H1 (cell line): ENCODE data around the gene INO80C. TPM values are rescaled to one million over a fixed set of nuclear protein-coding genes. Genes with fewer than 3 reads are reported as not detected.
A peak's percentile ranks its signal among the peaks of the same experiment; 100 is the strongest.

Experiments used
- CTCF ChIA-PET: fragments of 300-600 bp; sonication (Branson Sonifier 250); formaldehyde crosslinking; loops from one replicate; lab custom pipeline; 2021; ENCODE audit not compliant: partially characterized antibody; lab: Charles Lee
- POLR2A ChIA-PET: fragments of 300-600 bp; sonication (Branson Sonifier 250); formaldehyde crosslinking; loops from one replicate; lab custom pipeline; 2021; ENCODE audit warnings: inconsistent platforms; ENCODE audit not compliant: partially characterized antibody; lab: Charles Lee
- DNase-seq, 2 experiments: peaks; one replicate each; pipeline versions ENCODE4 v3.0.0 to v3.0.0-alpha.2; 2010 to 2022; ENCODE audit warnings: low spot score in 2 of 2, low read depth in 1 of 2, mixed read lengths in 1 of 2
- FAIRE-seq: peaks from 2 replicates; lab custom pipeline; 2011; peaks lifted over from hg19 to GRCh38; lab: Jason Lieb, UNC
- H2AFZ ChIP-seq: 2 replicates; pipeline ENCODE4 v1.8.1; 2012; ENCODE audit warnings: low read length, inconsistent platforms
- H2AK5ac ChIP-seq: 2 replicates; pipeline ENCODE4 v1.6.1; 2013; ENCODE audit warnings: low read depth, low read length
- H2BK120ac ChIP-seq: replicated peaks from 2 replicates; pipeline ENCODE3; 2013; ENCODE audit warnings: low read depth, low read length, inconsistent platforms
- H2BK12ac ChIP-seq: 2 replicates; pipeline ENCODE4 v1.6.1; 2013; ENCODE audit warnings: low read depth, low read length
- H2BK15ac ChIP-seq: 2 replicates; pipeline ENCODE4 v1.6.1; 2013; ENCODE audit warnings: low read length
- H2BK20ac ChIP-seq: 2 replicates; pipeline ENCODE4 v1.6.1; 2013; ENCODE audit warnings: low read length
- H2BK5ac ChIP-seq: 2 replicates; pipeline ENCODE4 v1.6.1; 2013; ENCODE audit warnings: low read depth, low read length
- H3K14ac ChIP-seq: 2 replicates; pipeline ENCODE4 v1.6.1; 2013; ENCODE audit warnings: inconsistent platforms; ENCODE audit not compliant: insufficient read length
- H3K18ac ChIP-seq: 2 replicates; pipeline ENCODE4 v1.6.1; 2013; ENCODE audit warnings: low read length; ENCODE audit errors: extremely low read depth
- H3K23ac ChIP-seq: 2 replicates; pipeline ENCODE4 v1.6.1; 2013; ENCODE audit warnings: inconsistent platforms; ENCODE audit not compliant: insufficient read length
- H3K23me2 ChIP-seq: 2 replicates; pipeline ENCODE4 v1.6.1; 2013; ENCODE audit warnings: low read depth, low read length
- H3K27ac ChIP-seq: 2 replicates; pipeline ENCODE4 v1.6.1; 2011; ENCODE audit warnings: low read depth, low read length, inconsistent platforms
- H3K27me3 ChIP-seq, 4 experiments: replicated peaks in 1 of 4; 1 replicate in 1 of 4; 2 replicates in 3 of 4; pipeline versions ENCODE4 v1.6.1 to v1.8.1; 2011 to 2013; ENCODE audit warnings: low read length in 3 of 4, mild to moderate bottlenecking in 3 of 4, inconsistent platforms in 2 of 4, mixed read lengths in 2 of 4, moderate library complexity in 1 of 4; ENCODE audit not compliant: control insufficient read depth in 3 of 4, insufficient read depth in 3 of 4; ENCODE audit errors: extremely low read depth in 1 of 4
- H3K36me3 ChIP-seq, 4 experiments: 2 replicates each; pipeline versions ENCODE4 v1.6.1 to v1.8.1; 2011 to 2013; ENCODE audit warnings: mild to moderate bottlenecking in 4 of 4, low read length in 3 of 4, moderate library complexity in 2 of 4, control low read depth in 1 of 4, inconsistent platforms in 1 of 4; ENCODE audit not compliant: insufficient read depth in 4 of 4, control insufficient read depth in 2 of 4
- H3K4ac ChIP-seq: replicated peaks from 2 replicates; pipeline ENCODE3; 2013; ENCODE audit warnings: low read length, low read depth, mixed read lengths, inconsistent platforms; ENCODE audit not compliant: insufficient read length
- H3K4me1 ChIP-seq, 4 experiments: replicated peaks in 1 of 4; 1 replicate in 1 of 4; 2 replicates in 3 of 4; pipeline versions ENCODE4 v1.6.1 to v1.8.1; 2011 to 2013; ENCODE audit warnings: low read length in 3 of 4, inconsistent platforms in 2 of 4, mixed read lengths in 1 of 4; ENCODE audit not compliant: insufficient read depth in 4 of 4, control insufficient read depth in 3 of 4
- H3K4me2 ChIP-seq, 2 experiments: 2 replicates each; pipeline versions ENCODE4 v1.6.1 to v1.8.1; 2011 to 2013; ENCODE audit warnings: low read depth in 2 of 2, low read length in 2 of 2, control low read depth in 1 of 2, inconsistent platforms in 1 of 2, mild to moderate bottlenecking in 1 of 2; ENCODE audit not compliant: insufficient read depth in 1 of 2
- H3K4me3 ChIP-seq, 4 experiments: fragments of 200-600, 300-600 bp in 1 of 4; sonication (generic), shearing (Covaris generic), sonication (Bioruptor Twin) in 1 of 4; 2 replicates each; pipeline versions ENCODE4 v1.5.1 to v1.8.1; 2011 to 2016; ENCODE audit warnings: low read length in 4 of 4, low read depth in 3 of 4, control low read depth in 2 of 4, inconsistent platforms in 2 of 4, mild to moderate bottlenecking in 2 of 4, mixed read lengths in 1 of 4, moderate library complexity in 1 of 4; ENCODE audit not compliant: insufficient read depth in 2 of 4; ENCODE audit errors: extremely low read depth in 1 of 4
- H3K56ac ChIP-seq: replicated peaks from 2 replicates; pipeline ENCODE3; 2013; ENCODE audit warnings: low read depth, mild to moderate bottlenecking, mixed read lengths, low read length, inconsistent platforms; ENCODE audit not compliant: insufficient read length
- H3K79me1 ChIP-seq: 2 replicates; pipeline ENCODE4 v1.6.1; 2013; ENCODE audit warnings: low read depth, low read length, control low read depth
- H3K79me2 ChIP-seq, 2 experiments: 2 replicates each; pipeline versions ENCODE4 v1.6.1 to v1.8.1; 2012 to 2013; ENCODE audit warnings: low read length in 2 of 2, mild to moderate bottlenecking in 2 of 2, inconsistent platforms in 1 of 2; ENCODE audit not compliant: insufficient read depth in 2 of 2, control insufficient read depth in 1 of 2
- H3K9ac ChIP-seq, 4 experiments: replicated peaks in 1 of 4; 1 replicate in 1 of 4; 2 replicates in 3 of 4; pipeline versions ENCODE4 v1.6.1 to v1.8.1; 2011 to 2013; ENCODE audit warnings: low read depth in 3 of 4, low read length in 3 of 4, control low read depth in 2 of 4, mild to moderate bottlenecking in 2 of 4, moderate library complexity in 2 of 4, inconsistent platforms in 1 of 4; ENCODE audit errors: extremely low read depth in 1 of 4
- H3K9me3 ChIP-seq, 2 experiments: 2 replicates each; pipeline versions ENCODE4 v1.6.1 to v1.8.1; 2012 to 2013; ENCODE audit warnings: mild to moderate bottlenecking in 2 of 2, moderate library complexity in 2 of 2, control low read depth in 1 of 2, inconsistent platforms in 1 of 2, low read depth in 1 of 2, low read length in 1 of 2, mixed read lengths in 1 of 2; ENCODE audit not compliant: insufficient read depth in 2 of 2
- H4K20me1 ChIP-seq, 2 experiments: replicated peaks in 1 of 2; 2 replicates each; pipeline versions ENCODE3 to v1.8.1; 2011 to 2013; ENCODE audit warnings: inconsistent platforms in 2 of 2, low read length in 2 of 2, mild to moderate bottlenecking in 1 of 2; ENCODE audit not compliant: insufficient read depth in 2 of 2, control insufficient read depth in 1 of 2
- H4K5ac ChIP-seq: 2 replicates; pipeline ENCODE4 v1.6.1; 2013; ENCODE audit warnings: low read length, low read depth, mixed read lengths, inconsistent platforms; ENCODE audit not compliant: insufficient read length
- H4K8ac ChIP-seq: 2 replicates; pipeline ENCODE4 v1.8.0; 2013; ENCODE audit warnings: mild to moderate bottlenecking, moderate library complexity, low read length, inconsistent platforms; ENCODE audit not compliant: insufficient read depth; ENCODE audit errors: extremely low read depth
- H4K91ac ChIP-seq: replicated peaks from 2 replicates; pipeline ENCODE3; 2013; ENCODE audit warnings: low read length, mixed read lengths, inconsistent platforms; ENCODE audit not compliant: insufficient read length
- BACH1 ChIP-seq: IDR thresholded peaks from 2 replicates; pipeline ENCODE4 v1.6.1; 2012; ENCODE audit warnings: low read length, improper control_type of control experiment
- CHD1 ChIP-seq: IDR thresholded peaks from 2 replicates; pipeline ENCODE4 v1.6.1; 2012; ENCODE audit warnings: low read depth, low read length, improper control_type of control experiment
- JUN ChIP-seq: IDR thresholded peaks from 2 replicates; pipeline ENCODE4 v1.6.1; 2011; ENCODE audit warnings: low read depth, mild to moderate bottlenecking, improper control_type of control experiment, low read length
- RFX5 ChIP-seq: IDR thresholded peaks from 2 replicates; pipeline ENCODE4 v1.6.1; 2011; ENCODE audit warnings: low read depth, low read length, improper control_type of control experiment, borderline replicate concordance
- RNF2 ChIP-seq: fragments of 200-900, 300-1000 bp; sonication (generic); IDR thresholded peaks from 2 replicates; pipeline ENCODE4 v1.7.1; 2016; ENCODE audit warnings: borderline replicate concordance, low read depth, mild to moderate bottlenecking, antibody characterized with exemption, low read length; ENCODE audit not compliant: poor library complexity, severe bottlenecking; ENCODE audit errors: missing control alignments
- WGBS, 2 experiments: shearing (Covaris generic) in 1 of 2; methylation state at CpG; one replicate each; pipeline versions ENCODE4 v1.1.6 to v1.1.7; 2013 to 2015; ENCODE audit warnings: low lambda C conversion rate in 2 of 2, mixed read lengths in 2 of 2, inconsistent platforms in 1 of 2, low coverage in 1 of 2, missing lambda C conversion rate in 1 of 2; ENCODE audit not compliant: insufficient replicate concordance in 2 of 2, insufficient coverage in 1 of 2, insufficient read length in 1 of 2; ENCODE audit errors: extremely low coverage in 1 of 2, missing lambda C conversion rate in 1 of 2; 5-methylcytosine and 5-hydroxymethylcytosine counted together
- polyA plus RNA-seq, 7 experiments: library from polyadenylated mRNA; depleted of rRNA in 3 of 7; stranded (reverse) in 5 of 7; unstranded in 2 of 7; fragments of >200 nt in 5 of 7; fragments of 200-250 nt in 2 of 7; gene quantifications; 1 replicate in 5 of 7; 2 replicates in 1 of 7; 4 replicates in 1 of 7; pipeline versions ENCODE4 v1.2.1 to v1.2.3, GENCODE V29; 2011 to 2013; ENCODE audit warnings: missing spikeins in 2 of 7, mixed read lengths in 2 of 7
- total RNA-seq: library from RNA; stranded (reverse); fragmentation: NEBNext Ultra II Directional; extraction: Animal tissue kit (Norgen Biotek cat#: 25700); gene quantifications from 2 replicates; pipeline ENCODE4 v1.2.1, GENCODE V29; 2021
- TF ChIP-seq, protein P1 (sequence below): IDR thresholded peaks from 2 replicates; pipeline ENCODE4 v1.6.1; 2011; ENCODE audit warnings: low read length, improper control_type of control experiment

The INO80C gene
- total and polyA plus RNA-seq, 2 of the 8 experiments (the other 6 are each of a cell fraction or from before 2014, with no cell fraction given) = 30.1 to 48.9 TPM

DNA sequence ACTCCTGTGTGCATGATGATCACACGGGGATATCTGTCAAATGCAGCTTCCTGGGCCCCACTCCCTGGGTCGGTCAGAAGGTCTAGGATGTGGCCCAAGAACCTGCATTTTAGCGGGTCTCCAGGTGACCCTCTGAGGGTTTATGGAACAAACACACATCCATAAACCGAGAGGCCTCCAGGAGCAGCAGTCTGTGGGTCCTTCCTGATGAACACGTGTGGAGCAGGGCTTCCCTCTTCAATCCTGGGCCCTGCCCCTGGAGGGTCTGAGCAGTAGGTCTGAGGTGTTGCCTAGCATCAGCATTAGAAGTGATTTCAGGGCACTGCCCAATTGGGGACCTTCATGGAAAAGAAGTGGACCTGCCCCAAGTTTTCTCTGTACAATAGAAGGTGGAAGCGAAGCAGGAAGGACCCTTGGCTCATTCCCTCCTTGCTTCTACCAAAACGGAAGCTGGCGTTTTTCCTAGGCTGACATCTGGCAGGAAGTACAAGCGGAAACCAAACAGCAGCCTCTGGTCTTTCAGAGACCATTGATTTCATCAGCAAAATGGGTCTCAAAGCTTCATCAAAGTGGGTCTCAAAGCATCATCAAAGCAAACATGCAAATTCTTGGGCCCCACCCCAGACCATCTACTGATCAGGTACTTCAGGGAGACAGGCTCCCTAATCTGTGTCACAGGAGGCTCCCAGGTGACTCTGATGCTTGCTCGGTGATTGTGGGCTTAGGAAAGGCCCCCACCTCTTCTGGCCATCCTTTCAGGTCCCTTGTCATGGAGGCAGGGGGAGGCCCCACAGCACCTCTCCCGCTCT, 30.7 kb downstream of the INO80C start:
- Histone ChIP-seq H3K79me1 (no peaks in the 10 kb centered on the region), H3K79me2 (no peaks in the 10 kb centered on the region), H3K9me3 (no peaks in the 10 kb centered on the region), H2BK15ac (no peak overlapping the region), H4K20me1 (peaks cover 0 to 2% of the 10 kb centered on the region in 2 experiments), H3K27ac (no peak overlapping the region), H4K8ac (0 out of 2 replicates have a peak overlapping the region, but pooled peaks have one; percentile 53), H3K4me2 (no peak overlapping the region), H2BK12ac (no peak overlapping the region), H2AFZ (no peak overlapping the region), H3K56ac (no peak overlapping the region), H3K23ac (no peak overlapping the region), H2BK5ac (no peak overlapping the region), H3K36me3 (peaks cover 0 to 14% (median 1%) of the 10 kb centered on the region in 4 experiments; a peak in 4 of 8 replicates), H4K91ac (no peak overlapping the region), H3K4me1 (no peaks in the 10 kb centered on the region), H3K14ac (no peak overlapping the region), H2BK120ac (no peak overlapping the region), H3K23me2 (no peaks in the 10 kb centered on the region), H2AK5ac (no peak overlapping the region), H3K18ac (no peak overlapping the region), H3K9ac (no peak overlapping the region), H3K4me3 (no peak overlapping the region), H2BK20ac (no peak overlapping the region), H3K27me3 (no peaks in the 10 kb centered on the region), H3K4ac (no peak overlapping the region), H4K5ac (no peak overlapping the region)
- ChIA-PET CTCF (interaction anchor here (0.6 to 1.1 kb wide), 4 partner anchors 12 to 641 kb away, joined by 3 to 4 read pairs (median 4); no protein-coding TSS in a partner anchor), POLR2A (interaction anchor here (0.7 to 1.1 kb wide), 4 partner anchors 11 to 150 kb away, joined by 3 to 4 read pairs (median 4); partner anchors contain the start of gene INO80C)
- 91% methylated on average over 11 of the region's 11 CpGs; no CpG with 5 or more reads in 1 of the 2 experiments for WGBS, 2 experiments
- FAIRE-seq = no peak
- no peak for DNase-seq
- TF ChIP-seq, protein P1, sequence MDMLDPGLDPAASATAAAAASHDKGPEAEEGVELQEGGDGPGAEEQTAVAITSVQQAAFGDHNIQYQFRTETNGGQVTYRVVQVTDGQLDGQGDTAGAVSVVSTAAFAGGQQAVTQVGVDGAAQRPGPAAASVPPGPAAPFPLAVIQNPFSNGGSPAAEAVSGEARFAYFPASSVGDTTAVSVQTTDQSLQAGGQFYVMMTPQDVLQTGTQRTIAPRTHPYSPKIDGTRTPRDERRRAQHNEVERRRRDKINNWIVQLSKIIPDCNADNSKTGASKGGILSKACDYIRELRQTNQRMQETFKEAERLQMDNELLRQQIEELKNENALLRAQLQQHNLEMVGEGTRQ = no peak
- TF ChIP-seq RFX5 (no peak), RNF2 (no peak), CHD1 (no peak), BACH1 (no peak), JUN (no peak)
- TF ChIP-seq, all 59 proteins: peak for 0
